ENCODE data around the gene CHST11.
"Not testable (repeated sequence)": the region's sequence is repeated elsewhere in the genome, so short reads cannot be mapped to it uniquely, and the experiment has no call there.

CHST11 gene

DNA sequence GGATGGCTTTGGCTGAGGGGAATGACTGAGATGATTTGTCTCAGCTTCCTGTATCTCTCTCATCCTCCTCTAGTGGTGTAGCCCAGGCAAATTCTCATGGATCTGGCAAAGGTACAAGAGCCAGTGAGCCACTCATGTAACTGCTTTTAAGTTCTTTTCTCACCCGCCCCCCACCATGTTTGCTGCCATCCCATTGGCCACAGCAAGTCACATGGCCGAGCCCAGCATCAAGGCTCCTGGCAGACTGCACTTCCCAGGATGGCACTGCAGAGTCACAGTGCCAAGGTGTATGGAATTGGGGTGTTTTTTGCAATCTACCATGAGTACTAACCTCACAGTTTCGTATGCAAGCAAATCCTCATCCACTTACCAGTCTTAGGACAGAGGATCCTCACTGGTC is 50.9 kb downstream of the CHST11 start:
- no peak for DNase-seq

DNA sequence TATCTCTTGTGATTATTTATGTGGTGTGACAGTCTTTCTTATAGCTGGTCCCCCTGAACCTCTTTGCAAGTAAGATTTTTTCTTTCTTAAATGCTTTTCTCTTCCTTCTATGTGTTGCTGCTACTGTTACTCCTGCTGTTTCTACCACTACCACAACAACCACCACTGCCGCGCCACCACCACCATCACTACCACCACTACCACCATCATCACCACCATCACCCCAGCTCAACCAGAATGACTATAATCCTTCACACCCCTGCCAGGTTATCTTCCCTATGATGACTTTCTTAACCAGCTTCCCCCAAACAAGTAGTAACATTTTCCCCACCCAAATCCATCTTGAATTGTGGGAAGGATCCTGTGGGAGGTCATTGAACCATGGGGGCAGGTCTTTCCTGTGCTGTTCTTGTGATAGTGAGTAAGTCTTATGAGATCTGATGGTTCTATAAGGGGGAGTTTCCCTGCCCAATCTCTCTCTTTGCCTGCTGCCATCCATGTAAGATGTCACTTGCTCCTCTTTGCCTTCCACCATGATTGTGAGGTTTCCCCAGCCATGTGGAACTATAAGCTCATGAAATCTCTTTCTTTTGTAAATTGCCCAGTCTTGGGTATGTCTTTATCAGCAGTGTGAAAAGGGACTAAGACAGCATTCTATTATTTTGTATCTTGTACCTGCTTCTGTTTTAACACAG is 52.2 kb downstream of the CHST11 start:
- DNase-seq = no peak

DNA sequence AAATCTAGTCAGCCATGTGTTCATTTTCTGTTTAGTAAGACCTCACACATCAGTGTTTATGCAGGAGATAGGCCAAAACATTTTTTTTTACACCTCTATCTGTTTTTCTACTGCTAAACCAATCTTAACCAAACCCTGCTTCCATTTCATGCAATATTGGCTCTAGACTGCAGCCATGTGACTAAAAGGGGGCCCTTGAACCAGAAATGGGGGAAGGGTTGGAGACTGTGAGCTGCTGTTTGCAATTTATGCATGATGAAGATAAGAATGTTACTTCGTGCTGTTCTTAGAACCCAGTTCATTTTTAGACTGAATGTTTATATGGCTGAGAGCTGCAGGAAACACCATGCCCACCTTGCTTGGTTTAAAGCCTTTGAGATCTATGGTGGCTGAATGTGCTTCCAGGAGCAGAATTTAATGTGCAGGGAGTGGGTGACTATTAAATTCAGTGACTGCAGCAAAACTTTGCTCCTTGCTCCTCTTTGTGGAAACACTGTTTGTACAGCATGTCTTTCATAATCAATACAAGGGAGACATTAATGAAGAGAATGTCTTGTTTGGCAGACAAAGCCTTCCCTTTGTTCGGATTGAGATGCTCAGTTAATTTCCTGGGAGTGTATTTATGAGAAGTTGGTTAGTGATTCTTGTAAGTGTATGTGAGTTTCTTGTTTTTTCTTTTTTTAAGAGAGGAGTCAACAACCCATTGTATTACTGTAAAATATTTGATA is 53.6 kb downstream of the CHST11 start:
- no peak for DNase-seq

DNA sequence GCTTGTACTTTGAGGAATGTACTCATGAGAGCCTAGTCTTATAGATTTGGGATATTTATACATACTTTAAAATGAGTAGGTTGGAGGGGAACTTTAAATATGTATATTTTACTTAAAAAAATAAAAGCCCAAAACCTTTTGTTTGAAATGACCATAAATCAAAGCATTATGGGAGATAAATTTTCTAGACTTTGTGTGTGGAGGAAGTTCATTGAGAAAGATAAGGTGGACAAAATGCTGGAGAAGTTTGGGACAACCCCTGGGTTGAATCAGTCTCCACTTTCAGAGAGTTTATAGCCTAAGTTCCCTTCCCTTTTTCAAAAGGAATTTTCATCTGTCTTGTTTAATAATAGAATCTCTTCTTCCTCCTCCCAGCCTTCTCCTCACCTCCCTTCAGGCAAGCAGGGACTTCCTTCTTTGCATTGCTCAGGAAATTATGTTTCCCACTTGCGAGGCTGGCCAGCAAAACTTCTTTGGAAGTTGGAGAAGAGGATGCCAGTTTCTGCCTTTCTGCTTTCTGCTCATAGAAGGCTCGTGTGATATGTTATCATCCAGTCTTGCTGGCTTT is 54.2 kb downstream of the CHST11 start:
- DNase-seq = no peak

DNA sequence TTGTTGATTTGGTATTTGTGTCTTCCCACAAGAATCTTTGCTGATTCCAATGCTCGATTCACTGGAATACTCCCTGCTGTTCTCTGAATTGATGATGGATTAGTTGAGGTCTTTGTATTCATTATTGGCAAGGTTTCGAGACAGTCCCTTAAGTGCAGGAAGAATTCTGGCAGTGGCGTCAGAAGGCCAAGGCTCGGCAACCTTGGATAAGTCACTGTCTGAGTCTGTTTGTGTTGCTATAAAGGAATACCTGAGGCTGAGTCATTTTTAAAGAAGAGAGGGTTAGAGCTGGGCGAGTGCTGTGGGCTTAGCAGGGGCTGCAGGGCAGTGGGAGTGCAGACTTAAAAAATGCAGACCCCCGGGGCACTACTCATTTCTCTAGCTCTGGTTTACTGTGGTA is 56.9 kb downstream of the CHST11 start:
- DNase-seq = no peak

DNA sequence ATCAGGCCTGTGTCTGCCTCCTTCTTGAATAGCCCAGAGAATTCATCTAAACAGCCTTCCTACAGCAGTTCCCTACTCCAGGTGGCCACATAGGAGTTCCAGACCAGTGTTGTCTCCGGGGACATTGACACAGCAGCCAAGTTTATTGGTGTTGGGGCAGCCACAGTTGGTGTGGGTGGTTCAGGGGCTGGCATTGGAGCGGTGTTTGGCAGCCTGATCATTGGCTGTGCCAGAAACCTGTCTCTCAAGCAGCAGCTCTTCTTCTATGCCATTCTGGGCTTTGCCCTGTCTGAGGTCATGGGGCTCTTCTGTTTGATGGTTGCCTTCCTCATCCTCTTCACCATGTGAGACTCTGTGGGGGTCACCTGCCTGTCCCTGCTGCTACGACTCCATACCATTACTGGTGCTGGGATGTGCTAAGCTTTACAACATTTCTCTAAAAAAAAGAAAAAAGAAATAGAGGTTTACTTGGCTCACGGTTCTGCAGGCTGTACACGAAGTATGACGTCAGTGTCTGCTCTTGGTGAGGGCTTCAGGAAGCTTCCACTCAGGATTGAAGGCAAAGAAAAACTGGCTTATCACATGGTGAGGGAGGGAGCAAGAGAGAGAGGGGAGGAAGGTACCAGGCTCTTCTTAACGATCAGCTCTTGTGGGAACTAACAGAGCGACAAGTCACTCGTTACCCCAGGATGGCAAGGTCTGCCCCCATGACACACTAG is 57.5 kb downstream of the CHST11 start:
- DNase-seq = no peak

DNA sequence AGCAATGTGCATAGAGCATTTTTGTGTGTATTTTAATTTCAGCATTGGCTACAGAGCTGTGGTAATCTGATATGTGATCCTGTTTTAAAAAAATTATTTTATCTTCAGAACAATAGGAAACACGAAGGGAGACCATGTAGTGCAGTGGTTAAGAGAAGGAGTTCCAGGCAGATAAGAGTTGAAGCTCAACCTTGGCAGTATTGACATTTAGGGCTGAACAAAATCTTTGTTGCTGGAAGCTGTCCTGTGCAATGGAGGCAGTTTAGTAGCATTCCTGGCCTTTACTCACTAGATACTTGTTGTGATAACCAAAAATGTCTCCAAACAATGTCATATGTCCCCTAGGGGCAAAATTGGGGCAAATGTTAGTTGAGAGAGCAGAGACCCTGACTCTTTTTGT is 59.2 kb downstream of the CHST11 start:
- DNase-seq = no peak

DNA sequence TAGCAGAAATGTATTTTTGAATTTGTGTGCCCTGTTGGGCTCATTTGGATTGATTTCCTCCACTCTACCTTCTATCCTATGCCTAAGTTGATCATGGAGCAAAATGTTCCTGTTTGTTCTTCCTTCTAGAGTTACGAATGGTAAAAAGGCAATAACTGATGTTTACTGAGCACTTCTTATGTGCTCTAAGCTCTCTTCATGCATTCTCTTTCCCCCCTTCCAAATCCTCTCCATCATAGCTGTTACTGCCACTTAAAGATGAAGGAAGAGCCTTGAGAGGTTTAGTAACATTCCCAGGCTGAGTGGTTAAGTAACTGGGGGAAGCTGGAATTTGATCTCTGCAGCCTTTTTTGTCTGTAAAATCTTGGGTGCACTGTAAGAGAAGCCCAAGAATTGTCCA is 60.1 kb downstream of the CHST11 start:
- DNase-seq = no peak

DNA sequence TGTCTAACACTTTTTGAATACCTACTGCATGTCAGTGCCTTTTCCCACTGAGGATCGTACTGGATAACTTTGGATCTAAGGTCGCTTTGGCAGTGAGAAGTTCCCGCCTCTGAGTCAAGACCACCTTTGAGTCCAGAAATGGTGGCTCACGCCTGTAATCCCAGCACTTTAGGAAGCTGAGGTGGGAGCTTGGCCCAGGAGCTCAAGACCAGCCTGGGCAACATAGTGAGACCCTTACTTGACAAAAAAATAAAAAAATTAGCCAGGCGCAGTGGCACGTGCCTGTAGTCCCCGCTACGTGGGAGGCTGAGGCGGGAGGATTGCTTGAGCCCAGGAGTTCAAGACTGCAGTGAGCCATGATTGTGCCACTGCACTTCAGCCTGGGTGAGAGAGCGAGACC is 61.1 kb downstream of the CHST11 start:
- DNase-seq = no peak

DNA sequence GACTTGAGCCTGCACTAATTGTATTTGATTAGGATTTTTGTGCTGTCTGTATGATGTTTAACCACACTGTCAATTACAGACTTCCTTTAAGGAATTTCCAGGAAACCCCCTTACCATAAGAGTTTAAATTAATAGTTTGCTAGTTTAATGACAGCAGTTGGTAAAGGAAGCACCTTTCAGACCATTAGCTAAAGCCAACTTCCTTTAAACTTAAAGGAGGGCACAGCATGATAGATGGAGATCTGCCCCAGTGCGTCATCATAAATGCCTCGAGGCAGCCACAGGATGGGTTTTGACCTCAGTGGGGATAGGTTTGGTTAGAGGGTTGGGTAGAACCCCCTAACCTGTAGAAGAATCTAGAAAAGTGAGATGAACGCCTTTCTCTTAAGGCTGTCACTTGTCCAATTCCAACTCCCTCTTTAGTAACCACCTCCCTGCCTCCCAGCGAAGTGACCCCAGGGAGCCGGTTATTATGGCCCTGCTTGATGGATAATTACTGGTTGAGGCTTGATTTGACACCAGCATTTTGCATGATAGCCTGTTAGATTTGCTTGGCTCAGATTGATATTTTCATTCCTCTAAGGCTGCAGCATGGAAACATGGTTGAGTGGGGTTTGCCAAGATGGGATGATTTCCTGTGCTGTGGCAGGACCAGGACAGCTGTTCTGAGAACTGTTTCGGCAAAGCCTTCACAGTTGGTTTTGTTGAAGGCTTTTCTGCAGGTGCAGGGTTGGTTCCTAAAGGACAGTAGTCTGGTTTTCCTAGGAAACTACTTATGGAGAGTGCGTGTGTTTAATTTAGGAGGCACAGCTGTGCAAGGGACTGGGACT is 62.7 kb downstream of the CHST11 start:
- DNase-seq = no peak

DNA sequence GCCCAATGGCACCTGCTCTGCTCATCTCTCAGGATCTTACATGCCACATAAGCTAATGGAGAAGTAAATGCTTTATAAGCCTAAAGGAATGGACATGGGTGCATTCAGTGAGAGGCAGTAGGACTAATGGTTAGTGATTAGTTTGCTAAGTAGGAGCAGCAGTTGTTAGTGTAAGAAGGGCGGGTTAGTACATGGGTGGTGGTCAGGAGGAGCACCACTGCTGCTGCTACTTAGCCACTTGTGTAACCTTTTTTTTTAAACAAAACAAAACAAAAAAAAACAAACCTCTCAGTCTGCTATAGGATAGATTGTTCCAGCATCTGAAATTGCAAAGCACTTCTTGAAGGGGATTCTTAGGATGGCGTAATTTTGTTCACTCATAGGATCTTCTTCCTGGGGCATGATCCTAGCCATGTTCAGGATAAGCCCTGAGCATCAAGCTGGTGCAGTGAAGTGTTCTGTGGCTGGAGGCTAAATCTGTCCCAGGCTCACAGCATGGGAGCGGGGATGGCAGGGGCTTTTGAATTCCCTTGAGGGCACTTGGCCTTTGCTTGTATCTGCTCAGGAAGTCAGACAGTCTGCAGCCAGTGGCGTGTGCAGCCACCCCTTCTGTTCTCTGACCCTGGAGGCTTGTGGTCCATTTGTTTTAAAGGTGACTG is 63.6 kb downstream of the CHST11 start:
- no peak for DNase-seq

DNA sequence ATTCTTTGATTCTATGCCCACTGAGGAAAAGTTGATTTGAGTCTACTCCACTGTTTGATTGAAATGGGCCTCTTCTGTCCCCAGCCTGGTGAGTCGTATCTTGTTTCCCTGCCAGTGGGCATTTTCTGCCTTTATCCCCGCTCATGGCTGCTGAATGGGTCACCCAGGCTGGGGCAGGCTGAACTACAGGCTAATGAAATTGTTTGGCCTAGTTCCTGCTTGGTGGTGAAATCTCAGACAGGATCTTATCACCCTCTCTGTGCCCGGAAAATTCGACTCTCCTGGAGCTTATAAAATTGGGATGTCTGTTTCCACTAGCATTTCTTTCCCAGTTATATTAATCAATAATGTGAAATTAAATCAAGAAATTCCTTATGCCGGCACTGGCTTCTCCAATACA is 65.0 kb downstream of the CHST11 start:
- no peak for DNase-seq

DNA sequence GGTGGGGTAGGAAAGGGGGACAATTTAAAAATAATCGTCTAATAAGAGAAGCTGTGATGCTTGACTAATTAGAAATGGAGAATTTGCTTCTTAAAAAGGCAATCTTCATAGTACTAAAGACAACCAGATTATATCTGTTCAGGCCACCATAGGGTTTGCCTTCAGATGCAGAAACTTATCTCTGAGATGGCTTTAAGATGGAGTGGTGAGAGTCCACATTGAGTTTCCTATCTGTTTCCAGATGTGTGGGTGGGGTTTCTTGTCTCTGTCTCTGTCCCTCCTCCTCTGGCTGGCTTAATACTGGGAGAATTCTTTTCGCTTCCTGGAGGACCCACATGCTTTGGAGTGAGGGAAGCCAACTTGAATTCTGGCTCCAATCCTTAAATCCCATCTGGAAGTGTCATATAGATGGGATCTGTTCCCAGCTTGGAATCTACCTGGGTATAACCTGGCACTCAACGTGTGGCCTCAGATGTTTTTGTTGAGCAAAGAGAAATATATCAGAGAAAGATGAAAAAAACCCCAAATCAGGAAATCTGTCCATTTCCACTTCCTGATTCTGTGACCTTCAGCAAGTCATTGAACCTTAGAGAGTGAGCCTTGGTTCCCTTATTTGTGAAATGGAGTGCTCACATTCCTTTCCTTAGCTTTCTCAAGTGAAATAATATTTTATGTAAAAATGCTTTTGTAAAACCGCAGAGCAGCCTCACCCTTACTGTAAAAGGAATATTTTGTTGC is 66.4 kb downstream of the CHST11 start:
- no peak for DNase-seq

DNA sequence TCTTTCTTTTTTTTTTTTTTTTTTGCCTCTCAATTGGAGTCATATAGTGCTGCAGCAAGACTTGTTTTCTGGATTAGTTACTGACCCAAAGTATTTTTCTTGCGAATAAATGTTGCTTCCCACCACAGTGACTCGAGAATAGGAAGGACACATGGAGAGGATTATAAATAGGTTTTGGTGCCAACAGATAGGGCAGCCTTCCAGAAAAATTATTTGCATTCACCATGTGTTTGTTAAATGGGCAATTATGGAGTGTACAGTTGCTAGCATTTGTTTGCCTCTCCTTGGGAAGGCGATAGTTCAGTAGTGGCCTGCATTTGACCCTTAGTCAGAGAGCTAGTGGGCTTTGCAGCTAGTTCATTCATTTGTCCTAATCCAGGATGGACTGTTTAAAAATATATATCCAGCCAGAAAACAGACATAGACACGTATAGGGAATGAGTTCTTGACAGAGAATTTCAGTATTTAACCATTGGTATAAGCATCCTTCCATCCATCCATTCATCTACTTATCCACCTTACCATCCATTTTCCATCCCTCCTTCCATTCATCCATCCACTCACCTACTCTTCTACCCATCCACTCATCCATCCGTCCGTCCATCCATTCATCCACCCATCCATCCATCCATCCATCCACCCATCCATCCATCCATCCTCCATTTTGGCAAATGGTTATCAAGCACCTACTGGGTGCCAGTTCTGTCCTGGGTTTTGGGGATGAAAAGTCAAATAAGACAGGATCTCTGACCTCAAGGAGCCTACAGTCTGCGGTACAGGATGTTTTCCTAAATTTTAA is 67.5 kb downstream of the CHST11 start:
- DNase-seq = no peak

DNA sequence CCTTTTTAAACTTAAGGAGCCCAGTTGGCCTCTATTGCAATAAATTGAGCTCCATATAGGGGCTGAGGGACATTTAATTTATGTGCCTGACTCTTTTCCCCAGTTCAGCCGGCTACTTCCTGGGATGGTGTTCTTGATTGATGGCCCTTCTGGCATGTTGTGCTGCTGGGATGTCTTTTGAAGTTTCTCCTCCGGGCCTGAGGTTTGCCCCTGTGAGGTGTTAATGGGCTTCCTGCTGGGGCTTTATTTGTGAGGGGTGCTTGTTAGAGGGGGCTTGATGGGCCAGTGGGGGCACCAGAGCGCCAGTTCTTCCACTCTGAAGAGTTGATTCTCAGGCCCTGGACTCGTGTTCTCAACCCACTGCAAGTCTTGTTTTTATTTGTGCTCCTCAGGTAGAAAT is 69.6 kb downstream of the CHST11 start:
- no peak for DNase-seq

DNA sequence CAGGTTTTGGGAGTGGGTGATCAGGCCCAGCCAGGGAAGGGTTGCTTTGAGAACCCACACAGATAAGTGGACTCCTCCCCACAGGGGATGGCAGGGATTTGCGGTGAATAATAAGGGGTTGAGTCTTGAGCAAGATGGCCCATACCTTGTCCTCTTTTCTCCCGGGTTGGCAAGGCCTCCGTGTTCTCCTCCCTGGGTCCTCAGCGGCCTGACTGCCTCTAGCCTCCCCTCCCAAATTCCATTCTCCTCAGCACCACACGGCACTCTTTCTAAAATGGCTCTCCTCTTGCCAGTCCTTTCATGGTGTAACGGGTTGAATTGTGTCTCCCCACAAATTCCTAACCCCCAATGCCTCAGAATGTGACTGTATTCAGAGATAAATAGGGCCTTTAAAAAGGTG is 70.0 kb downstream of the CHST11 start:
- no peak for DNase-seq

DNA sequence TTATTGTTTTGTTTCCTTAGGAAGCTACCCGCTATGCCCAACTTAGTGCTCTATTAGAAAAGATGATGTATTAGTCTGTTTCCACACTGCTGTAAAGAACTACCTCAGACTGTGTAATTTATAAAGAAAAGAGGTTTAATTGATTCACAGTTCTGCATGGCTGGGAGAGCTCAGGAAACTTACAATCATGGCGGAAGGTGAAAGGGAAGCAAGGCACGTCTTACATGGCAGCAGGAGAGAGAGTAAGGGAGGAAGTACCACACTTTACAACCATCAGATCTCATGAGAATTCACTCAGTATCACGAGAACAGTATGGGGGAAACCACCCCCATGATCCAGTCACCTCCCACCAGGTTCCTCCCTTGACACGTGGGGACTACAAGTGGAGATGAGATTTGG is 70.9 kb downstream of the CHST11 start:
- not testable (repeated sequence) for DNase-seq

DNA sequence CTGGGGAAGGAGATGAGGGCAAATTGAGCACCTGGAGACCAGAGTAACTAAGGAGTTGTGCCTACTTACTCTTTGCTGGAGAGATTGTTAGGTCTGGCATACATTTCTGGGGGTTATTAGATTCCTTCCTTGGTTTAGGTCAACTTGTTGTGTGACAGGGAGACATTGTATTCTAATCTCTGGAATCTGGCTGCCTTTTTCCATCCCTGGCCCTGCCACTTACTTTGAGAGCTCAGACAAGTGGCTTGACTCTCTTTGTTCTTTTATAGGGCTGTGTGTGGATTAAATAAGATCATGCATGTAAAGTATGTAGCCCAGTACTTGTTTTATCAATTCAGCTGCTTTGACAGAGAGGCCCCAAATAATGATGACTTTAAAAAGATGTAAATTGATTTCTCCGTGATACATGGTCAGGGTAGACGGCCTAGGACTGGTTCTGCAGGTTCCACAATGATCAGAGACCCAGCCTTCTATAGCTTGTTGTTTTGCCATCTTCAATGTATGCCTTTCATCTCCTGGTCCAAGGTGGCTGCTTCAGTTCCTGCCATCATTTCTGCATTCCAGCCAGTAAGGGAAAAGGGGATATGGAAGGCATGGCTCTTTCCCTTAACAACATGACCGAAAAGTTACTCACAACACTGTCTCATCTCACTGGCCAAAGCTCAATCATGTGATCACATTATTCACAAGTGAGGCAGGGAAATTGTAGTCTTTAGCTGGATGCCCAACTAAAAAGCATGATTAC is 72.6 kb downstream of the CHST11 start:
- no peak for DNase-seq

DNA sequence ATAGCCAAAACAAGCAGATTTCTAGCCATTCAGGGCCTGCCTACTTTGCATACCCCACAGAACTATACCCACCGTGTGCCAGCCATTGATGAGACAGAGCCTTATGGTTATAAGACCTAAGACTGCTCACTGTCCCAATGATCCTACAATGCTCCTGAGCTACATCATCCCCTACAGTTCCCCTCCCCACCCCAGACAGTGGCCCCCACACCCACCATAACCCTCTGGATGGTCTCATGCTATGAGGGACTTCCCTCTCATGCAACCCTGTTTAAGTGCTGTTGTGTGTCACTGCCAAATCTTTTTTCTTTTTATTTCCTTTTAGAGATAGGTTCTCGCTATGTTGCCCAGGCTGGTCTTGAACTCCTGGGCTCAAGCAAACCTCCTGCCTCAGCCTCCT is 75.9 kb downstream of the CHST11 start:
- DNase-seq = no peak

DNA sequence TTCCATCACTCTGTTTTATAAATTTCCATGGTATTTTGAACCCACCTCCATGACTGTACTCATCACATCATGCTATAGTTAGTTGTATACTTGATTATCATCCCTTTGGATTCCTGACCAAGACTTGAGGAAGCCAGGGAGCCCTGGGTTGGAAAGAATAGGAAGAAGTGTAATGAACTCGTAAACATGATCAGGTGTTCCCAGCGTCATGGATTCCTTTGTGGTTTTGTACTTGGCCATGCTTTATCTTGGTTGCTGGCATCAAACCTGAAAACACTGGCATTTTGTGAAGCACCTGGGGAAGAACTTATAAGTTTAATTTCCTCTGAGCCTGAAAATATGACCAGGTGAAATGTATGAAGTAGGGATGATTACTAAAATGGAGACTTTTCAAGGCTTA is 76.4 kb downstream of the CHST11 start:
- DNase-seq = no peak

All from stimulated activated CD4-positive, alpha-beta T cell treated with anti-CD3 and anti-CD28 coated beads, Interleukin-4, amount 100 ng/mL, for 1 hour (primary cell).